OCI-LY3 (cell line): ENCODE measurements around the gene MAP3K4.

ENCODE experiments used
- H2AFZ ChIP-seq: fragments of 200-600, 300-600 bp; shearing (Covaris generic); 2 replicates; pipeline ENCODE4 v1.6.0; 2014; ENCODE audit warnings: antibody characterized with exemption, low read depth, low read length
- H3K27ac ChIP-seq: fragments of 200-600, 300-600 bp; sonication (generic); 2 replicates; pipeline ENCODE4 v1.5.1; 2014; ENCODE audit warnings: mild to moderate bottlenecking, low read length, moderate library complexity, mixed read lengths
- H3K27me3 ChIP-seq: fragments of 200-600, 300-600 bp; sonication (generic); 2 replicates; pipeline ENCODE4 v1.6.1; 2014; ENCODE audit warnings: low read depth, low read length, mixed read lengths
- H3K36me3 ChIP-seq: fragments of 200-600, 300-600 bp; sonication (generic); replicated peaks from 2 replicates; pipeline ENCODE3; 2014; ENCODE audit warnings: low read depth, low read length, mixed read lengths
- H3K4me1 ChIP-seq: fragments of 300-600, 200-600 bp; sonication (generic); 2 replicates; pipeline ENCODE4 v1.6.1; 2014; ENCODE audit warnings: low read length, mixed read lengths
- H3K4me2 ChIP-seq: fragments of 200-600, 300-600 bp; sonication (generic); 2 replicates; pipeline ENCODE4 v1.6.1; 2014; ENCODE audit warnings: low read length, mixed read lengths
- H3K4me3 ChIP-seq: fragments of 300-600, 200-600 bp; sonication (generic); 2 replicates; pipeline ENCODE4 v1.5.1; 2014; ENCODE audit warnings: antibody characterized with exemption, mild to moderate bottlenecking, low read length, moderate library complexity
- H3K79me2 ChIP-seq: fragments of 300-600, 200-600 bp; shearing (Covaris generic); 2 replicates; pipeline ENCODE4 v1.6.1; 2014; ENCODE audit warnings: mild to moderate bottlenecking, low read length, mixed read lengths
- H3K9ac ChIP-seq: fragments of 300-600, 200-600 bp; shearing (Covaris generic); 2 replicates; pipeline ENCODE4 v1.6.0; 2014; ENCODE audit warnings: mild to moderate bottlenecking, low read length, moderate library complexity
- H3K9me3 ChIP-seq: fragments of 200-600, 300-600 bp; shearing (Covaris generic); 2 replicates; pipeline ENCODE4 v1.6.1; 2014; ENCODE audit warnings: low read length, mixed read lengths; ENCODE audit not compliant: insufficient read depth
- H4K20me1 ChIP-seq: fragments of 200-600, 300-600 bp; sonication (generic); 2 replicates; pipeline ENCODE4 v1.6.1; 2016; ENCODE audit warnings: low read length, mixed read lengths; ENCODE audit not compliant: insufficient read depth
- EZH2phosphoT487 ChIP-seq: fragments of 200-600 bp; shearing (Covaris generic); IDR thresholded peaks from 2 replicates; pipeline ENCODE4 v1.6.1; 2018; ENCODE audit warnings: antibody characterized with exemption, mixed run types, low read depth
- TF ChIP-seq, protein P1 (sequence below): fragments of 200-600, 300-600 bp; sonication (generic); IDR thresholded peaks from 2 replicates; pipeline ENCODE4 v1.5.1; 2014; ENCODE audit warnings: antibody characterized with exemption, low read length, low read depth

MAP3K4 gene

GRCh38 chr6:161023316-161023715, 31.7 kb downstream of the MAP3K4 start:
- Histone ChIP-seq H2AFZ (no peak overlapping the region), H3K27ac (no peak overlapping the region), H3K27me3 (no peaks in the 10 kb centered on the region), H3K4me3 (no peak overlapping the region), H4K20me1 (peaks cover 42% of the 10 kb centered on the region), H3K9me3 (no peaks in the 10 kb centered on the region), H3K79me2 (peaks cover 75% of the 10 kb centered on the region), H3K36me3 (peaks cover 7% of the 10 kb centered on the region), H3K9ac (no peak overlapping the region), H3K4me1 (no peaks in the 10 kb centered on the region), H3K4me2 (no peak overlapping the region)
- no peak for TF ChIP-seq EZH2phosphoT487
- TF ChIP-seq, protein P1, sequence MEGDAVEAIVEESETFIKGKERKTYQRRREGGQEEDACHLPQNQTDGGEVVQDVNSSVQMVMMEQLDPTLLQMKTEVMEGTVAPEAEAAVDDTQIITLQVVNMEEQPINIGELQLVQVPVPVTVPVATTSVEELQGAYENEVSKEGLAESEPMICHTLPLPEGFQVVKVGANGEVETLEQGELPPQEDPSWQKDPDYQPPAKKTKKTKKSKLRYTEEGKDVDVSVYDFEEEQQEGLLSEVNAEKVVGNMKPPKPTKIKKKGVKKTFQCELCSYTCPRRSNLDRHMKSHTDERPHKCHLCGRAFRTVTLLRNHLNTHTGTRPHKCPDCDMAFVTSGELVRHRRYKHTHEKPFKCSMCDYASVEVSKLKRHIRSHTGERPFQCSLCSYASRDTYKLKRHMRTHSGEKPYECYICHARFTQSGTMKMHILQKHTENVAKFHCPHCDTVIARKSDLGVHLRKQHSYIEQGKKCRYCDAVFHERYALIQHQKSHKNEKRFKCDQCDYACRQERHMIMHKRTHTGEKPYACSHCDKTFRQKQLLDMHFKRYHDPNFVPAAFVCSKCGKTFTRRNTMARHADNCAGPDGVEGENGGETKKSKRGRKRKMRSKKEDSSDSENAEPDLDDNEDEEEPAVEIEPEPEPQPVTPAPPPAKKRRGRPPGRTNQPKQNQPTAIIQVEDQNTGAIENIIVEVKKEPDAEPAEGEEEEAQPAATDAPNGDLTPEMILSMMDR, result no peak

DNA sequence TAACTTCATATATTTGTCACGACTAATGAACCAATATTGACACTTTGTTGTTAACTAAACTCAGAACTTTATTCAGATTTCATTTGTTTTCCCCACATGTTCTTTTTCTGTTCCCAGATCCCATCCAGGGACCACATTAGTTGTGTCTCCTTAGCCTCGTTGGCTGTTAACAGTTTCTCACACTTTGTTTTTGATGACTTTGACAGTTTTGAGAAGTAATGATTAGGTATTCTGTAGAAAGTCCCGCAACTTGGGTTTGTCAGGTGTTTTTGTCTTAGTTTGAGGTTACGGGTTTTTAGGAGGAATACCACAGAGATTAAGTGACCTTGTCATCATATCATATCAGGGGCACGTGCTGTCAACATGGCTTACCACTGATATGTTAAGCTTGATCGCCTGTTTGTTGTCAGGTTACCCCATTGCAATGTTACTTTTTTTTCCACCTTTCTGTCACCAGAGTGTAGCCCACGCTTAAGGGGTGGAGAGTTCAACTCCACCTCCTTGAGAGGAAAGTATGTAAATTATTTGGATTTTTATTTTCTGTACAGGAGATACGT, 32.9 kb downstream of the MAP3K4 start:
- peaks cover 38% of the 10 kb centered on the region for H4K20me1 ChIP-seq

GRCh38 chr6:161027385-161027784, 35.8 kb downstream of the MAP3K4 start:
- Histone ChIP-seq H3K79me2 (peaks cover 74% of the 10 kb centered on the region), H3K4me2 (no peak overlapping the region), H3K9me3 (no peaks in the 10 kb centered on the region), H3K36me3 (peaks cover 3% of the 10 kb centered on the region), H2AFZ (no peak overlapping the region), H3K4me1 (peaks cover 19% of the 10 kb centered on the region), H4K20me1 (peaks cover 36% of the 10 kb centered on the region), H3K4me3 (no peak overlapping the region), H3K9ac (no peak overlapping the region), H3K27me3 (no peaks in the 10 kb centered on the region), H3K27ac (no peak overlapping the region)
- TF ChIP-seq EZH2phosphoT487, result no peak

More for the DNA sequence above, 32.9 kb downstream of the MAP3K4 start:
- Histone ChIP-seq H3K4me1 (peaks cover 9% of the 10 kb centered on the region), H3K27me3 (no peaks in the 10 kb centered on the region), H3K27ac (no peak overlapping the region), H3K4me3 (no peak overlapping the region), H3K79me2 (peaks cover 67% of the 10 kb centered on the region), H2AFZ (no peak overlapping the region), H3K36me3 (peaks cover 7% of the 10 kb centered on the region), H3K9me3 (no peaks in the 10 kb centered on the region), H3K9ac (no peak overlapping the region), H3K4me2 (no peak overlapping the region)
- TF ChIP-seq EZH2phosphoT487, result no peak
- TF ChIP-seq, protein P1, result no peak

- Histone ChIP-seq H3K4me3 (peak overlapping the region; percentile 52), H3K4me2 (peak overlapping the region; percentile 60), H4K20me1 (peaks cover 33% of the 10 kb centered on the region), H2AFZ (no peak overlapping the region), H3K27me3 (no peaks in the 10 kb centered on the region), H3K9me3 (no peaks in the 10 kb centered on the region), H3K9ac (no peak overlapping the region), H3K27ac (no peak overlapping the region), H3K4me1 (peaks cover 34% of the 10 kb centered on the region), H3K36me3 (peaks cover 1% of the 10 kb centered on the region), H3K79me2 (peaks cover 77% of the 10 kb centered on the region)
- no peak for TF ChIP-seq EZH2phosphoT487
- TF ChIP-seq, protein P1, result no peak
Measured at GRCh38 chr6:161029195-161029809, 37.7 kb downstream of the MAP3K4 start.
